ENCODE results near the gene C2orf92. TPM values are rescaled to one million over a fixed set of nuclear protein-coding genes. Genes with fewer than 3 reads are reported as not detected.

C2orf92 gene
- total RNA-seq, 1 experiment from 2014 or later: 10.2 TPM

GRCh38 chr2:97743913-97744312, 74.4 kb downstream of the C2orf92 start:
- no TSS peak for BruUV-seq (replicated peaks)
- Mint-ChIP-seq H3K9me3 (ENCODE audit: unreplicated experiment) (no peaks in the 10 kb centered on the region), H3K36me3 (ENCODE audit: insufficient read depth, unreplicated experiment) (peaks cover 15% of the 10 kb centered on the region), H3K4me1 (ENCODE audit: low read depth, unreplicated experiment) (peaks cover 6% of the 10 kb centered on the region), H3K4me3 (ENCODE audit: unreplicated experiment) (no peak overlapping the region), H3K27me3 (ENCODE audit: insufficient read depth, unreplicated experiment) (no peaks in the 10 kb centered on the region), H3K27ac (ENCODE audit: unreplicated experiment) (no peak overlapping the region)
- intact Hi-C loops (cut with micrococcal nuclease; ENCODE audit: unreplicated experiment): loop anchor here (2.0 kb wide), 1 partner anchor 641 kb away; no protein-coding TSS in a partner anchor
- Histone ChIP-seq H3K4me3 (ENCODE audit: low read depth, low read length) (no peak overlapping the region), H3K9me3 (no peaks in the 10 kb centered on the region), H3K27me3 (replicated peaks; ENCODE audit: control insufficient read depth, insufficient read depth, low read length) (no peaks in the 10 kb centered on the region), H3K4me1 (no peaks in the 10 kb centered on the region), H3K36me3 (ENCODE audit: control insufficient read depth, insufficient read depth, low read length) (no peaks in the 10 kb centered on the region)
- no peak for TF ChIP-seq CTCF (IDR thresholded peaks at IDR 0.05; ENCODE audit: insufficient read depth in 1 of 2, low read depth in 1 of 2, low read length in 1 of 2, severe bottlenecking in 1 of 2, unreplicated experiment in 1 of 2)
- ChIA-PET POLR2A (no interaction called here), CTCF (no interaction called here)
- DNase-seq: no peak

- H3K27me3 ChIP-seq (replicated peaks; ENCODE audit: control insufficient read depth, insufficient read depth, low read length): no peaks in the 10 kb centered on the region
- Mint-ChIP-seq H3K27me3 (ENCODE audit: insufficient read depth, unreplicated experiment) (no peaks in the 10 kb centered on the region), H3K4me3 (ENCODE audit: unreplicated experiment) (no peak overlapping the region), H3K9me3 (ENCODE audit: unreplicated experiment) (no peaks in the 10 kb centered on the region), H3K4me1 (ENCODE audit: low read depth, unreplicated experiment) (peaks cover 6% of the 10 kb centered on the region), H3K27ac (ENCODE audit: unreplicated experiment) (no peak overlapping the region), H3K36me3 (ENCODE audit: insufficient read depth, unreplicated experiment) (peaks cover 13% of the 10 kb centered on the region)
- no peaks in the 10 kb centered on the region for H3K9me3 ChIP-seq
- H3K4me3 ChIP-seq (ENCODE audit: low read depth, low read length): no peak overlapping the region
- intact Hi-C loops (cut with micrococcal nuclease; ENCODE audit: unreplicated experiment): no loop called here
- TF ChIP-seq CTCF (IDR thresholded peaks at IDR 0.05; ENCODE audit: insufficient read depth in 1 of 2, low read depth in 1 of 2, low read length in 1 of 2, severe bottlenecking in 1 of 2, unreplicated experiment in 1 of 2): no peak
- DNase-seq: peak in 1 of 2 experiments; percentile 25
- no TSS peak for BruUV-seq (replicated peaks)
- ChIA-PET CTCF (no interaction called here), POLR2A (no interaction called here)
- no peaks in the 10 kb centered on the region for H3K36me3 ChIP-seq (ENCODE audit: control insufficient read depth, insufficient read depth, low read length)
- no peaks in the 10 kb centered on the region for H3K4me1 ChIP-seq
These were observed 76.1 kb downstream of the C2orf92 start for GRCh38 chr2:97745474-97746174.

GRCh38 chr2:97747285-97747684, 77.8 kb downstream of the C2orf92 start:
- Histone ChIP-seq H3K36me3 (ENCODE audit: control insufficient read depth, insufficient read depth, low read length) (no peaks in the 10 kb centered on the region), H3K27me3 (replicated peaks; ENCODE audit: control insufficient read depth, insufficient read depth, low read length) (no peaks in the 10 kb centered on the region), H3K4me3 (ENCODE audit: low read depth, low read length) (no peak overlapping the region), H3K4me1 (no peaks in the 10 kb centered on the region), H3K9me3 (no peaks in the 10 kb centered on the region)
- ChIA-PET POLR2A (no interaction called here), CTCF (no interaction called here)
- Mint-ChIP-seq H3K9me3 (ENCODE audit: unreplicated experiment) (no peaks in the 10 kb centered on the region), H3K27me3 (ENCODE audit: insufficient read depth, unreplicated experiment) (no peaks in the 10 kb centered on the region), H3K27ac (ENCODE audit: unreplicated experiment) (no peak overlapping the region), H3K4me3 (ENCODE audit: unreplicated experiment) (no peak overlapping the region), H3K36me3 (ENCODE audit: insufficient read depth, unreplicated experiment) (peaks cover 15% of the 10 kb centered on the region), H3K4me1 (ENCODE audit: low read depth, unreplicated experiment) (peaks cover 6% of the 10 kb centered on the region)
- BruUV-seq (replicated peaks): no TSS peak
- TF ChIP-seq CTCF (IDR thresholded peaks at IDR 0.05; ENCODE audit: insufficient read depth in 1 of 2, low read depth in 1 of 2, low read length in 1 of 2, severe bottlenecking in 1 of 2, unreplicated experiment in 1 of 2): no peak
- no peak for DNase-seq
- intact Hi-C loops (cut with micrococcal nuclease; ENCODE audit: unreplicated experiment): no loop called here

All from Caco-2 (cell line).